ENCODE data around the gene PGA3.
"Not testable (repeated sequence)": the region's sequence is repeated elsewhere in the genome, so short reads cannot be mapped to it uniquely, and the experiment has no call there.

DNA sequence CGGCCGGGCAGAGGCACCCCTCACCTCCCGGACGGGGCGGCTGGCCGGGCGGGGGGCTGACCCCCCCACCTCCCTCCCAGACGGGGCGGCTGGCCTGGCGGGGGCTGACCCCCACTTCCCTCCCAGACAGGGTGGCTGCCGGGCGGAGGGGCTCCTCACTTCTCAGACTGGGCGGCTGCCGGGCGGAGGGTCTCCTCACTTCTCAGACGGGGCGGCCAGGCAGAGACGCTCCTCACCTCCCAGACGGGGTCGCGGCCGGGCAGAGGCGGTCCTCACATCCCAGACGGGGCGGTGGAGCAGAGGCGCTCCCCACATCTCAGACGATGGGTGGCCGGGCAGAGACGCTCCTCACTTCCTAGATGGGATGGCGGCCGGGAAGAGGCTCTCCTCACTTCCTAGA is 37.0 kb upstream of the PGA3 start:
- TF ChIP-seq POLR2A (IDR thresholded peaks at IDR 0.05), result not testable (repeated sequence)
- TF ChIP-seq, protein P1, sequence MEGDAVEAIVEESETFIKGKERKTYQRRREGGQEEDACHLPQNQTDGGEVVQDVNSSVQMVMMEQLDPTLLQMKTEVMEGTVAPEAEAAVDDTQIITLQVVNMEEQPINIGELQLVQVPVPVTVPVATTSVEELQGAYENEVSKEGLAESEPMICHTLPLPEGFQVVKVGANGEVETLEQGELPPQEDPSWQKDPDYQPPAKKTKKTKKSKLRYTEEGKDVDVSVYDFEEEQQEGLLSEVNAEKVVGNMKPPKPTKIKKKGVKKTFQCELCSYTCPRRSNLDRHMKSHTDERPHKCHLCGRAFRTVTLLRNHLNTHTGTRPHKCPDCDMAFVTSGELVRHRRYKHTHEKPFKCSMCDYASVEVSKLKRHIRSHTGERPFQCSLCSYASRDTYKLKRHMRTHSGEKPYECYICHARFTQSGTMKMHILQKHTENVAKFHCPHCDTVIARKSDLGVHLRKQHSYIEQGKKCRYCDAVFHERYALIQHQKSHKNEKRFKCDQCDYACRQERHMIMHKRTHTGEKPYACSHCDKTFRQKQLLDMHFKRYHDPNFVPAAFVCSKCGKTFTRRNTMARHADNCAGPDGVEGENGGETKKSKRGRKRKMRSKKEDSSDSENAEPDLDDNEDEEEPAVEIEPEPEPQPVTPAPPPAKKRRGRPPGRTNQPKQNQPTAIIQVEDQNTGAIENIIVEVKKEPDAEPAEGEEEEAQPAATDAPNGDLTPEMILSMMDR (IDR thresholded peaks at IDR 0.05), result not testable (repeated sequence)

All from heart left ventricle (tissue), 13 donors.